Posterior vena cava (tissue), 2 donors: ENCODE data around the gene NR2E1. TPM values are rescaled to one million over a fixed set of nuclear protein-coding genes. Genes with fewer than 3 reads are reported as not detected.

Experiments
- DNase-seq: peaks from one replicate; pipeline ENCODE4 v3.0.0-alpha.2; 2020; ENCODE audit warnings: low spot score
- intact Hi-C, 2 donors: fragments of 100-400 bp; cut with DNase I; formaldehyde crosslinking; loops; one replicate each; pipeline versions ENCODE4 v1.14.1 to v1.14.2; 2022 to 2023
- long read RNA-seq, 2 donors: library from polyadenylated mRNA; unstranded; transcript quantifications; one replicate each; pipeline ENCODE4 v2.0.0, GENCODE V29; 2020 to 2021
- total RNA-seq, 2 donors: library from RNA; stranded (reverse); fragmentation: NEBNext Ultra II Directional; extraction: Animal tissue kit (Norgen Biotek cat#: 25700); gene quantifications; one replicate each; pipeline ENCODE4 v1.2.1, GENCODE V29; 2021
- donor health status: DM: yes; HTN: yes; CAD: no.
- donor health status: DM: yes; HTN: yes; CAD: no.

NR2E1 gene
- not detected for total RNA-seq
- long read RNA-seq, donor 1 = 0 reads
- long read RNA-seq, donor 2 = 0 reads

GRCh38 chr6:108165714-108166663 is at the start of gene NR2E1:
Gene NR2E1, plus strand, starts transcription at chr6:108166022. Its CDS starts 744 bp downstream, at chr6:108166766.
- intact Hi-C loops = no loop called here

GRCh38 chr6:108116546-108117426 is 49.0 kb upstream of the NR2E1 start:
- DNase-seq = peak; percentile 82
- intact Hi-C loops = loop anchor here in 1 of 2 donors (10.0 kb wide), 1 partner anchor 378 kb away; no protein-coding TSS in a partner anchor

More at GRCh38 chr6:108165714-108166663, at the start of gene NR2E1:
- DNase-seq = no peak

GRCh38 chr6:108117427-108118358 is 48.1 kb upstream of the NR2E1 start:
- intact Hi-C loops = loop anchor here in 1 of 2 donors (10.0 kb wide), 1 partner anchor 377 kb away; no protein-coding TSS in a partner anchor
- DNase-seq = peak; percentile 82

GRCh38 chr6:108118359-108118724 is 47.5 kb upstream of the NR2E1 start:
- intact Hi-C loops = loop anchor here in 1 of 2 donors (10.0 kb wide), 1 partner anchor 376 kb away; no protein-coding TSS in a partner anchor
- DNase-seq = no peak

- intact Hi-C loops = loop anchor here in 1 of 2 donors (10.0 kb wide), 1 partner anchor 376 kb away; no protein-coding TSS in a partner anchor
- DNase-seq = peak; percentile 57
Measured at GRCh38 chr6:108118810-108119768, 46.7 kb upstream of the NR2E1 start.

GRCh38 chr6:108119769-108120141 is 46.1 kb upstream of the NR2E1 start:
- peak; percentile 77 for DNase-seq
- intact Hi-C loops = loop anchor here in 1 of 2 donors (10.0 kb wide), 1 partner anchor 375 kb away; no protein-coding TSS in a partner anchor

- DNase-seq = peak; percentile 63
- intact Hi-C loops = no loop called here
Measured at GRCh38 chr6:108120311-108120710, 45.5 kb upstream of the NR2E1 start.

- no peak for DNase-seq
- intact Hi-C loops = no loop called here
Measured at GRCh38 chr6:108121612-108122011, 44.2 kb upstream of the NR2E1 start.

- intact Hi-C loops = no loop called here
- DNase-seq = no peak
Measured at GRCh38 chr6:108123481-108123929, 42.3 kb upstream of the NR2E1 start.

- DNase-seq = no peak
- intact Hi-C loops = no loop called here
Measured at GRCh38 chr6:108123946-108124345, 41.9 kb upstream of the NR2E1 start.

GRCh38 chr6:108127056-108127455 is 38.8 kb upstream of the NR2E1 start:
- intact Hi-C loops = no loop called here
- no peak for DNase-seq

GRCh38 chr6:108127826-108128225 is 38.0 kb upstream of the NR2E1 start:
- intact Hi-C loops = no loop called here
- no peak for DNase-seq

- intact Hi-C loops = no loop called here
Measured at GRCh38 chr6:108130262-108130661, 35.6 kb upstream of the NR2E1 start.

GRCh38 chr6:108132863-108133262 is 33.0 kb upstream of the NR2E1 start:
- DNase-seq = no peak
- intact Hi-C loops = no loop called here

More at GRCh38 chr6:108130262-108130661, 35.6 kb upstream of the NR2E1 start:
- DNase-seq = no peak

- DNase-seq = peak; percentile 82
- intact Hi-C loops = no loop called here
Measured at GRCh38 chr6:108133594-108134179, 32.1 kb upstream of the NR2E1 start.

GRCh38 chr6:108134213-108134970 is 31.4 kb upstream of the NR2E1 start:
- no peak for DNase-seq
- intact Hi-C loops = no loop called here
